Lower leg skin (tissue), 3 donors: ENCODE results near the gene ASXL1.

Experiments used
- CTCF ChIP-seq, 3 donors: fragments of 450-650 bp; IDR thresholded peaks; one replicate each; pipeline ENCODE4 v1.5.1; 2016; ENCODE audit warnings: antibody characterized with exemption in 3 of 3, mild to moderate bottlenecking in 3 of 3, moderate library complexity in 2 of 3
- POLR2A ChIP-seq, 2 donors: fragments of 450-650 bp; IDR thresholded peaks; one replicate each; pipeline ENCODE4 v1.6.1; 2016 to 2017; ENCODE audit warnings: antibody characterized with exemption in 2 of 2, mild to moderate bottlenecking in 1 of 2, moderate library complexity in 1 of 2

GRCh38 chr20:32452776-32453466 is 94.8 kb downstream of the ASXL1 start:
- no peak for TF ChIP-seq CTCF (IDR thresholded peaks at IDR 0.05)
- no peak for TF ChIP-seq POLR2A (IDR thresholded peaks at IDR 0.05)
